Esophagus squamous epithelium (tissue), 4 donors: ENCODE data around the gene GTF3C6.

Experiments
- POLR2A ChIP-seq, 4 donors: fragments of 450-650 bp; IDR thresholded peaks; one replicate each; pipeline ENCODE4 v1.6.1; 2017; ENCODE audit warnings: antibody characterized with exemption in 4 of 4, mild to moderate bottlenecking in 4 of 4, moderate library complexity in 3 of 4
- TF ChIP-seq, protein P1 (sequence below), 6 experiments: fragments of 450-650 bp in 4 of 6; fragments of 200-600 bp in 2 of 6; sonication (generic) in 2 of 6; IDR thresholded peaks; one replicate each; pipeline ENCODE4 v1.5.1; 2016 to 2019; ENCODE audit warnings: antibody characterized with exemption in 6 of 6, mild to moderate bottlenecking in 4 of 6, moderate library complexity in 4 of 6

- TF ChIP-seq, protein P1, sequence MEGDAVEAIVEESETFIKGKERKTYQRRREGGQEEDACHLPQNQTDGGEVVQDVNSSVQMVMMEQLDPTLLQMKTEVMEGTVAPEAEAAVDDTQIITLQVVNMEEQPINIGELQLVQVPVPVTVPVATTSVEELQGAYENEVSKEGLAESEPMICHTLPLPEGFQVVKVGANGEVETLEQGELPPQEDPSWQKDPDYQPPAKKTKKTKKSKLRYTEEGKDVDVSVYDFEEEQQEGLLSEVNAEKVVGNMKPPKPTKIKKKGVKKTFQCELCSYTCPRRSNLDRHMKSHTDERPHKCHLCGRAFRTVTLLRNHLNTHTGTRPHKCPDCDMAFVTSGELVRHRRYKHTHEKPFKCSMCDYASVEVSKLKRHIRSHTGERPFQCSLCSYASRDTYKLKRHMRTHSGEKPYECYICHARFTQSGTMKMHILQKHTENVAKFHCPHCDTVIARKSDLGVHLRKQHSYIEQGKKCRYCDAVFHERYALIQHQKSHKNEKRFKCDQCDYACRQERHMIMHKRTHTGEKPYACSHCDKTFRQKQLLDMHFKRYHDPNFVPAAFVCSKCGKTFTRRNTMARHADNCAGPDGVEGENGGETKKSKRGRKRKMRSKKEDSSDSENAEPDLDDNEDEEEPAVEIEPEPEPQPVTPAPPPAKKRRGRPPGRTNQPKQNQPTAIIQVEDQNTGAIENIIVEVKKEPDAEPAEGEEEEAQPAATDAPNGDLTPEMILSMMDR (IDR thresholded peaks at IDR 0.05): no peak
- no peak for TF ChIP-seq POLR2A (IDR thresholded peaks at IDR 0.05)
Measured at GRCh38 chr6:110980648-110981047, 22.1 kb downstream of the GTF3C6 start.
